IMR-90 (cell line): Measurements from ENCODE around the gene THOC3.
"Not testable (repeated sequence)": the region's sequence is repeated elsewhere in the genome, so short reads cannot be mapped to it uniquely, and the experiment has no call there.

Experiments used
- CTCF ChIP-seq: conservative IDR thresholded peaks from 2 replicates; pipeline ENCODE4 v1.5.1; 2012; ENCODE audit warnings: mild to moderate bottlenecking, low read depth, low read length, improper control_type of control experiment
- MAFK ChIP-seq: IDR thresholded peaks from 2 replicates; pipeline ENCODE4 v1.6.1; 2012; ENCODE audit warnings: low read depth, low read length, improper control_type of control experiment
- MXI1 ChIP-seq: IDR thresholded peaks from 2 replicates; pipeline ENCODE4 v1.6.1; 2012; ENCODE audit warnings: low read depth, mild to moderate bottlenecking, low read length, moderate library complexity, borderline replicate concordance
- POLR2A ChIP-seq: IDR thresholded peaks from 2 replicates; pipeline ENCODE4 v1.6.1; 2012; ENCODE audit warnings: mild to moderate bottlenecking, low read depth, low read length
- RAD21 ChIP-seq: IDR thresholded peaks from 2 replicates; pipeline ENCODE4 v1.6.1; 2012; ENCODE audit warnings: low read length, improper control_type of control experiment
- SMC3 ChIP-seq: fragments of 150-350 bp; IDR thresholded peaks from 2 replicates; pipeline ENCODE4 v1.6.1; 2016; ENCODE audit warnings: low read depth, mild to moderate bottlenecking, antibody characterized with exemption, low read length, moderate library complexity

- not testable (repeated sequence) for TF ChIP-seq SMC3, RAD21, POLR2A, CTCF, MAFK, MXI1
Measured at GRCh38 chr5:176014360-176014759, 46.2 kb upstream of the THOC3 start.
